Activated naive CD8-positive, alpha-beta T cell treated with anti-CD3 and anti-CD28 coated beads for 36 hours (primary cell): ENCODE data around the gene RCSD1. TPM values are rescaled to one million over a fixed set of nuclear protein-coding genes. Genes with fewer than 3 reads are reported as not detected.

Experiments
- DNase-seq: peaks from one replicate; pipeline ENCODE4 v3.0.0; 2021
- H3K27ac Mint-ChIP-seq: one replicate; pipeline ENCODE4 v1.8.0; 2022; ENCODE audit warnings: mild to moderate bottlenecking, moderate library complexity, mixed read lengths
- H3K27me3 Mint-ChIP-seq: one replicate; pipeline ENCODE4 v1.8.0; 2022; ENCODE audit warnings: mild to moderate bottlenecking, mixed read lengths
- H3K36me3 Mint-ChIP-seq: one replicate; pipeline ENCODE4 v1.8.0; 2021; ENCODE audit warnings: mild to moderate bottlenecking, mixed read lengths
- H3K4me1 Mint-ChIP-seq: one replicate; pipeline ENCODE4 v1.8.0; 2021; ENCODE audit warnings: mixed read lengths
- H3K4me3 Mint-ChIP-seq: one replicate; pipeline ENCODE4 v1.8.0; 2022; ENCODE audit warnings: mild to moderate bottlenecking, moderate library complexity, mixed read lengths
- H3K9me3 Mint-ChIP-seq: one replicate; pipeline ENCODE4 v1.8.0; 2022; ENCODE audit warnings: mixed read lengths
- total RNA-seq, 2 experiments: library from RNA; stranded (reverse); gene quantifications; one replicate each; pipeline ENCODE4 v1.2.3, GENCODE V29; 2021

The RCSD1 gene
- total RNA-seq, 2 experiments from 2014 or later, result 56.4 to 58.2 TPM

DNA sequence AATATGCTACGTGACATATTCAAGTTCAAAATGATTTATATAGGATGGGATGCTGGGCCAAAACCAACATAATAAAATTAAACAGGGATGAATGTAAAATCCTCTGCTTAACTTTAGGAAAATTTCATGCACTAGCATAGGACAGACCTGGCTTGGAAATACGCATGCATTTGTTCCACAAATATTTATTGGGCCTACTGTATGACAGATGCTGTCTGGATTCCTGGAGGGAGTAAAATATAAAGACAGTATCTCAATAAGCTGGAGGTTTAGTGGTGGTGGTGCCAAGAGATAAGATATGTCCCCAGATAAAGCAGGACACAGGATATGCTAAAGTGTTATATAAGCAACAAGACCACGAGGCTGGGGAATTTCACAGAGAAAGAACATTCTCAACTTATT lies 15.1 kb downstream of the RCSD1 start:
- peaks cover 49% of the 10 kb centered on the region for H3K36me3 Mint-ChIP-seq

DNA sequence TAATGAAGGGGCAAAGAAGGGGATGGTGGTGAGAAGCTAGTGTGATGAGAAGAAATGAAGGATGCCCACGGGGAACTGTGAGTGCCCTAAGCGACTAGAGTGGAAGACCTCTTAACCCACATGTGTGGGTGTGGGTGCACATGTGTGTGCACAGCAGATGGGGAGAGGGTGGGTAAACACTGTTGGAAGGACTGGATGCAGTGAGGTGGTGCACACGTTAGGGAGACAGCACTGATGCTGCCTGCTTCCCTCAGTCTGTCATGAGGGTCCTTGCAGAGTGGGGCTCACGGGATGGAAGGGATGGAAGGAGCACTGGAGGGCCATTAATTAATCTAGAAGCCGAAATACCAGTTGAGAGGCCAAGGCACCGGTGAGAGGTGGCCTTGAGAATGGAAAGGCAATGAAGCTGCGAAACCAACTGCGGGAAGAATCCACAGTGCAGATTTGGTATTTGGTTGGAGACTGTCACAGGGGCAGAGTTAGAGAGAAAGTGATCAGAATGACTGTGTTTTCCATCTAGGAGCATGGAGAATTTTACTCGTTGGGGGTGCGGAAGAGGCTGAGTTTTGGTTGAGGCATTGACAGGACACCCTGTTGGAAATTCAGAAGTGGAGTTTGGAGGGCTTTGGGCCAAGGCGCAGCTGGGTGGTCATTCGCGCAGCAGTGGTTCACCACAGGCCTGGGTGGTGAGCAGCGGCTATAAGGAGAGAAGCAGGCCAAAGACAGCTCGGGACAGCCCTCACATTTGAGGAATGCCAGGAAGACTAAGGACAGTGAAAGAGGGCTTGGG lies 15.8 kb downstream of the RCSD1 start:
- Mint-ChIP-seq H3K4me1 (peaks cover 78% of the 10 kb centered on the region), H3K36me3 (peaks cover 43% of the 10 kb centered on the region), H3K27ac (peak overlapping the region; percentile 43), H3K4me3 (no peak overlapping the region), H3K27me3 (no peaks in the 10 kb centered on the region), H3K9me3 (no peaks in the 10 kb centered on the region)
- no peak for DNase-seq

More for the DNA sequence above, 15.1 kb downstream of the RCSD1 start:
- DNase-seq, result no peak
- H3K27me3 Mint-ChIP-seq, result no peaks in the 10 kb centered on the region
- no peaks in the 10 kb centered on the region for H3K9me3 Mint-ChIP-seq
- H3K27ac Mint-ChIP-seq, result peak overlapping the region; percentile 43
- no peak overlapping the region for H3K4me3 Mint-ChIP-seq
- H3K4me1 Mint-ChIP-seq, result peaks cover 77% of the 10 kb centered on the region

DNA sequence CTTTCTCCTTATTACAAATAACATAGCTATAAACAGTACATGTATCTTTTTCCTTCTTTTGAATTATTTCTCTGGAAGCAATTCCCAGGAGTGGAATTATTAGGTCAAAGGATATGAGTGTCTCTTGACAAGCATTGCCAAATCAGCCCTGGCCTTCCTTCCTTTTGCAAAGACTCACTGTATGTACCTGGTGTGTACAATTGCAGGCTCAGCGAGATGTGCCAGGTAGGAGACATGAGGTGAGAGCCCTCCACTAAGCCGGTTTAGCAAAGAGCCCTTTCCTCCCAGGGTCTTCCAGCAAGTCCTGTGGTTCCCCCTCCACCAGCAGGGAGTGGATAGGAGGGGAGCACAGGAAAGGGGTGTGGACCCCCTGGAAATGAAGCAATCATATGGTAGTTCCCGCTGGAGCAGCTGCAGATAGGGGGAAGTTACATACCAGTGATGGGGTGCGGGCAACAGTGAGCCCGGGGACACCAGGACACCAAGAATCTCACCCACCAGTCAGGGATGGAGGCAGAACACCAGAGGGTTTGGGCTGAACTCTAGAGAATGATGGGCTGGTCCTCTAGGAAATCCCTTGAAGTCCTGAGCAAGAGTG lies 18.3 kb downstream of the RCSD1 start:
- no peak for DNase-seq
- peak overlapping the region; percentile 17 for H3K27ac Mint-ChIP-seq
- no peaks in the 10 kb centered on the region for H3K27me3 Mint-ChIP-seq
- peaks cover 32% of the 10 kb centered on the region for H3K36me3 Mint-ChIP-seq
- H3K4me1 Mint-ChIP-seq, result peaks cover 75% of the 10 kb centered on the region
- H3K9me3 Mint-ChIP-seq, result no peaks in the 10 kb centered on the region
- no peak overlapping the region for H3K4me3 Mint-ChIP-seq

DNA sequence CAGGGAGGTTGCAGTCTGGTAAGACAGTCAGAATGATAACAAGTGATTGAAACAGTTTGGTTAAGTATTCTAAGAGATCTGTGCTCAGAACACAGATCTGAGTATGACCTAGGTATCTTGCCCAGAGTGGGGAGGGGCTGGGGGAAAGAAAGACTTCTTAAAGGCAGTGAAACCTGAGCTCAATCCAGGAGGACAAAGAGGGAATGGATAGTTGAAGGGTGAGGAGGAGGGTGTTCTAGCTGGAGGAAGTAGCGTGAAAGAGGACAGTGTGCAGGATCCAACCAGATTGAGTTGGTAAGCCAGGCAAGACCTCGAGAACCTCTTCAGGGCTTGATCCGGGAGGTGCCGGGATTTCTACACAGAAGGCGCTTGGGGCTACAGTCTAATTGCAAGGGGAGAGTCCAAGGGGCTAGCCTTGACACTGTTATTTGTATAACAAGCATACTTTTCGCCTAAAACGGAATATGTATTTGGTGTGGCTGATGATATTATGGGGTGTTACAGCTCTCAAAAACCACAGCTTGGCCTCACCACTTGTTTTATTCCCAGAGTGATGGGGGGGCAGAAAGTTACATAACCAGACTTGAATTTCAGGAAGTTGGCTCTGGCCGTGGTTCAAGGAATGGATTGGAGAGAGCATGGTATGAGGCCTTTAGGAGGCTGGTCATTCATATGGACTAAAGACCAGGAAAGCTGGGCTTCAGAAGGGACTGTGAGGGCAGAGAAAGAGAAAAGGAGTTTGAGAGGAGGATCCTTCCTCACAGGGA lies 19.1 kb downstream of the RCSD1 start:
- H3K4me1 Mint-ChIP-seq, result peaks cover 75% of the 10 kb centered on the region
- DNase-seq, result no peak
- no peaks in the 10 kb centered on the region for H3K27me3 Mint-ChIP-seq
- peaks cover 35% of the 10 kb centered on the region for H3K36me3 Mint-ChIP-seq
- H3K9me3 Mint-ChIP-seq, result no peaks in the 10 kb centered on the region
- peak overlapping the region; percentile 75 for H3K27ac Mint-ChIP-seq
- H3K4me3 Mint-ChIP-seq, result no peak overlapping the region

DNA sequence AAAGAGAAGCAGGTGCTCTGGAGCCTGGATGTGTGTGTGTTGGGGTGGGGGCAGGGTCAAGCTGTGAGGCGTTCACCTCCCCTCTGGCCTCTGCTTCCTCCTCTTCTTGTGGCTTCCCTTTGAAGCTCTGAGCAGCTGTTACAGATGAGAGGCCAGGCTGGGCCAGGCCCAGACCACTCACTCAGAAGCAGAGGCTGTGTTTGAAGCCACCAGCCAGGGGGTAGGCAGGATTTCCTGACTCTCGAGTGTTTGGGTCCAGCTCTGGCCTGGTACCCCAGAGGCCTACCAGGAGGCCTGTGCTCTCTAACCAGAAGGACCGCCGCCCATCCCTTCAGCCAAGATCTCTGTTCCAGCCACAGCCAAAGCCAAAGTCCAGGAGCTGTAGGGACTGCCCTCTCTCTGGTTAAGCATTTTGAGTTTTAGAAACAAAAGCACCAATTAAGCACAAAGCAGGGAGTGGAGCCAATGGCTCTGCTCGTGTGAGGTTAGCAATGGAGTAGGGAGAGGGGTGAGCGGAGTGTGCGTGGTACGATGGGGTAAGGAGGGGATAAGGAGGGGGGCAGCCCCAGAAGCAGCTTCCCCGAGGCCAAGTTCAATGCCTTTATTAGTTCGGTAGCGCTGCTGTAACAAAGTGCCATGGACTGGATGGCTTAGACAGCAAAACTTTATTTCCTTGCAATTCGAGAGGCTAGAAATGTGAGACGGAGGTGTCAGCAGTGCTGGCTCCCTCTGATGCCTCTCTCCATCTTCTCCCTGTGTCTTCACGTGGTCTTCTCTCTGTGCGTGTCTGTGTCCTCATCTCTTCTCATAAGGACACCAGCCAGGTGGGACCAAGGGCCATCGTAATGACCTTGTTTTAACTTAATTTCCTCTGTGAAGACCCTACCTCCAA lies 20.5 kb downstream of the RCSD1 start:
- H3K4me3 Mint-ChIP-seq, result peak overlapping the region; percentile 9
- peaks cover 35% of the 10 kb centered on the region for H3K36me3 Mint-ChIP-seq

DNA sequence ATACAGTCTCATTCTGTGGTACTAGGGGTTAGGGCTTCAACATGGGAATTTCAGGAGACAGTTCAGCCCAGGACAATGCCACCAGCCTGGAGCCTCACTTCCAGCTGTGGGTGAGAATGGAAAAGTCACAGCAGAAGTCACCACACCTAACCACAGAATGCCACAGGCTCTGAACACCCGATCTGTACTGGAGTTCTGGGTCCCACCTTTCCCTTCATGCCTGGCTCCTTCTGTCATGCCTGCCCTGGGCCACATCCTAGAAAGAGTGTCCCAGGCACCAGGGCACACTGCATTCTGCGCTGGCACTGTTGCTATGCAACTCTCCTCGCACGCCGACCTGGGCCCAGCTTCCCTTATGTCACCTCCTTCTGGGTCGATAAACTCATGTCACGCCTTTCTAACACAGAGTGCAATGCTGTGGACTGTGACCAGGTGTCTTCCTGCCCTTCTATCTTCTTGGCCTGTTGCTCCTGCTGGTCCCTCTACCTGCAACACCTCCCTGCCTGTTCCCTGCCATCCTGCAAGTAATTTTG lies 21.2 kb downstream of the RCSD1 start:
- peak overlapping the region; percentile 16 for H3K4me3 Mint-ChIP-seq
- H3K9me3 Mint-ChIP-seq, result no peaks in the 10 kb centered on the region
- H3K4me1 Mint-ChIP-seq, result peaks cover 73% of the 10 kb centered on the region
- DNase-seq, result no peak
- peaks cover 32% of the 10 kb centered on the region for H3K36me3 Mint-ChIP-seq
- no peaks in the 10 kb centered on the region for H3K27me3 Mint-ChIP-seq
- peak overlapping the region; percentile 75 for H3K27ac Mint-ChIP-seq

More for the DNA sequence above, 20.5 kb downstream of the RCSD1 start:
- Mint-ChIP-seq H3K27me3 (no peaks in the 10 kb centered on the region), H3K4me1 (peaks cover 77% of the 10 kb centered on the region), H3K27ac (peak overlapping the region; percentile 75), H3K9me3 (no peaks in the 10 kb centered on the region)
- no peak for DNase-seq

DNA sequence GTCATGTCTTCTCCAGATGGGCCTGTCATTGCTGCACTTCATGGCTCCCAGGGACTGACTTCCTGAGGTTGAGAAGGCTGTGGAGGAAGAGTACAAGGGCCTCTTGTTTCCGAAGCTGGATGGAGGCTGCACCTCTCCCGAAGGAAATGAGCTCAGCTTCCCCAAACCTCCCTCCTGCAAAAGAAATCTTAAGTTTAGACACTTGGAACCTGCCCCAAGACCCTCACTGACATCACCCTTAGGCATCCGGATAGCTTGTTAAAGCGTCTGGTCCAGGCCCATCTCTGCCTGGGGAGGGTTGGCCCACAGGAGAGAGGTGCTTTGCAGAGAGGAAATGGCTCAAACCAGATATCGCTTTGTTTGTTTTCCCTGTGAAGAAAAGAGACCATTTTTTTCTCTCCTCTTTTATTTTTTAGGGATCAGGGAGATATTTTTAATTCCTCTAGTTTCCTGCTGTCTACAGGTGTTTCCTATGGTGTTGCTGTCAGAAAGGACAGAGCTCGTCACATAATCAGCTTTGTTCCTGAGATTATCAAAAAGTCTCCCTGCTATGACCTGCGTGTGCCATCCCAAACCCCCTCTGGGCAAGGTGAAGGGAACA lies 25.0 kb downstream of the RCSD1 start:
- no peaks in the 10 kb centered on the region for H3K27me3 Mint-ChIP-seq
- DNase-seq, result no peak
- H3K9me3 Mint-ChIP-seq, result no peaks in the 10 kb centered on the region
- peaks cover 86% of the 10 kb centered on the region for H3K4me1 Mint-ChIP-seq
- no peak overlapping the region for H3K4me3 Mint-ChIP-seq
- peaks cover 23% of the 10 kb centered on the region for H3K36me3 Mint-ChIP-seq
- H3K27ac Mint-ChIP-seq, result peak overlapping the region; percentile 62

DNA sequence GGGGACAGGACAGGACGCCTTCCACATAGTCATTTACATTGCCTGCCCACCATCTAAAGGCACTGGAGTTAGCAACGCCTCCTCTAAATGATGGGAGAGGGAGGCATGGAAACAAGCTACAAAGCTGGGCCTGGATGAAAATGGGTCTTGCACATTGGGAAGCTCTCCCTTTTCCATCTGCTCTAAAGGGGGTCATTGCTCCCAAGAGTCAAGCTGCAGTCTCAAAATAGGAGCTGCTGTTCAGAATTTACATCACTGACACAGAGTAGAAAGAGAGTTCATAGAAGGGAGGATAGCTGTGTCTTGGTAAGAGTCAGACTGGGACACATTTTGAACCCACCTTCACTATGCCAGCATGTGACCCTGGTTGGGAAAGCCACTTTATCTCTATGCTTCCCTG lies 26.6 kb downstream of the RCSD1 start:
- peaks cover 30% of the 10 kb centered on the region for H3K36me3 Mint-ChIP-seq
- no peaks in the 10 kb centered on the region for H3K9me3 Mint-ChIP-seq
- H3K27ac Mint-ChIP-seq, result no peak overlapping the region
- no peak overlapping the region for H3K4me3 Mint-ChIP-seq
- H3K4me1 Mint-ChIP-seq, result peaks cover 80% of the 10 kb centered on the region
- DNase-seq, result no peak
- no peaks in the 10 kb centered on the region for H3K27me3 Mint-ChIP-seq

DNA sequence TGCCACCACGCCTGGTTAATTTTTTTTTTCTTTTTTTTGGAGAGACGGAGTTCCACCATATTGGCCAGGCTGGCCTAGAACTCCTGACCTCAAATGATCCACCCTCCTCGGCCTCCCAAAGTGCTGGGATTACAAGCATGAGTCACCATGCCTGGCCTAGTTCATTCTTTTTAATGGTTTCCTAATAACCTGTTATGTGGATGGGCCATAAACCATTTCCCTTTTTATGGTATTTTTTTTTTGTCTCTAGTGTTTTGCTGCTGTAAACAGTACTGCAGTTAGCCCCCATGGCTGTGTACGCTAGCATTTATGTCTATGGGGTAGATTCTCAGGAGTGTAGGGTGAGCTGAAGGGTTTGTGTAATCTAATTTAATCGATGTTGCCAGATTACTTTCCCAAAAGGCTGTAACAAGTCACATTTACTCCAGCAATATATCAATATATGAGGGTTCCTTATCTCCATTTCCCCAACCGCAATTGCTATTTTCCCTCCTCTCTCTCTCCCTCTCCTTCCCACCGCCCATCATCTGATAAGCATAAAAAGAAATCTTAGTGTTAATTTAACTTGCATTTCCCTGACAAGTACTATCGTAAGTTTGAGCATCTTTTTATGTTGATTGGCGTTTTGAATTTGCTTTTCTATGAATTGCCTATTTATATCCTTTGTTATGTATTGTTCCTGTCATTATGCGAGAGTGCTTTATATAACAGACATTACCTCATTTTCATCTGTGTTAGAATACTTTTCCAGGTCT lies 28.7 kb downstream of the RCSD1 start:
- Mint-ChIP-seq H3K4me1 (peaks cover 83% of the 10 kb centered on the region), H3K4me3 (no peak overlapping the region), H3K36me3 (peaks cover 34% of the 10 kb centered on the region), H3K27ac (peak overlapping the region; percentile 52), H3K9me3 (no peaks in the 10 kb centered on the region), H3K27me3 (no peaks in the 10 kb centered on the region)
- no peak for DNase-seq

DNA sequence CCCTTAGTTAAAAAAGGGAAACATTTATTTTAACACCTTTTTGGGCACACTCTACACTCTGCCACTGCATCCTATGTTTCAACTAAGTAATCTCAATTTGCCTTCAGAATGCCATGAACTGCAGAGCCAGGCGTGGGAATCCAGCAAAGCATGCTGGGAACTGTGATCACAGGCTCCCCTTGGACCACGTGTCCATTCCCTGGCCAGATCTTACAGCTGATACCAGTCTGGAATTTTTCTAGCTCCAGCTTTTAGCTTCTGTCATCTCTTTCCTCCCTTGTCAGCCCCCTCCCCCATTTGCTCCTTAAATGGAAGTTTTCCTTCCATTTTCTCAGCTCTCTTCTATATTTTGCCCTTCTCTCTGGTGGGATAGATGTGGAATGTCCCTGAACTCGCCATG lies 29.4 kb downstream of the RCSD1 start:
- no peaks in the 10 kb centered on the region for H3K27me3 Mint-ChIP-seq
- peaks cover 78% of the 10 kb centered on the region for H3K4me1 Mint-ChIP-seq
- peaks cover 32% of the 10 kb centered on the region for H3K36me3 Mint-ChIP-seq
- no peaks in the 10 kb centered on the region for H3K9me3 Mint-ChIP-seq
- DNase-seq, result no peak
- peak overlapping the region; percentile 22 for H3K27ac Mint-ChIP-seq
- no peak overlapping the region for H3K4me3 Mint-ChIP-seq

DNA sequence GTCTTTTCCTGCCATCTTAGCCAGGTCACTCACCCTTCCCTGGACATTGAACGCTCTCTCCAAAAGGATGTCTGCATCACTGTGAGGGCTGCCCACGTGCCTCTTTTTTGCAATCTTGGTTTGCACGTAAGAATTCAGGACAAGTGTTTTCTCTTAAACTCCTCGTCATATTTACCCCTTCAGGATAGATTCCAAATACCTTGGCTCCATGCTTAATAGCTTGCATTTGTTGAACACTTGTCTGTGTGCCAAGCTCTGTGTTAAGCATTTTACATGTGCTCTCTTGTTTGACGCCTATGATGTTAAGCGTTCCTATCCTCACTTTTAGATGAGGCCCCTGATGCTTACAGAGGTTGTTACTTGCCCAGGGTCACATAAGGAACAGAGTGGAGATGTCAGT lies 29.8 kb downstream of the RCSD1 start:
- Mint-ChIP-seq H3K4me3 (no peak overlapping the region), H3K4me1 (peaks cover 76% of the 10 kb centered on the region), H3K27ac (peak overlapping the region; percentile 22), H3K27me3 (no peaks in the 10 kb centered on the region), H3K36me3 (peaks cover 36% of the 10 kb centered on the region), H3K9me3 (no peaks in the 10 kb centered on the region)
- no peak for DNase-seq

DNA sequence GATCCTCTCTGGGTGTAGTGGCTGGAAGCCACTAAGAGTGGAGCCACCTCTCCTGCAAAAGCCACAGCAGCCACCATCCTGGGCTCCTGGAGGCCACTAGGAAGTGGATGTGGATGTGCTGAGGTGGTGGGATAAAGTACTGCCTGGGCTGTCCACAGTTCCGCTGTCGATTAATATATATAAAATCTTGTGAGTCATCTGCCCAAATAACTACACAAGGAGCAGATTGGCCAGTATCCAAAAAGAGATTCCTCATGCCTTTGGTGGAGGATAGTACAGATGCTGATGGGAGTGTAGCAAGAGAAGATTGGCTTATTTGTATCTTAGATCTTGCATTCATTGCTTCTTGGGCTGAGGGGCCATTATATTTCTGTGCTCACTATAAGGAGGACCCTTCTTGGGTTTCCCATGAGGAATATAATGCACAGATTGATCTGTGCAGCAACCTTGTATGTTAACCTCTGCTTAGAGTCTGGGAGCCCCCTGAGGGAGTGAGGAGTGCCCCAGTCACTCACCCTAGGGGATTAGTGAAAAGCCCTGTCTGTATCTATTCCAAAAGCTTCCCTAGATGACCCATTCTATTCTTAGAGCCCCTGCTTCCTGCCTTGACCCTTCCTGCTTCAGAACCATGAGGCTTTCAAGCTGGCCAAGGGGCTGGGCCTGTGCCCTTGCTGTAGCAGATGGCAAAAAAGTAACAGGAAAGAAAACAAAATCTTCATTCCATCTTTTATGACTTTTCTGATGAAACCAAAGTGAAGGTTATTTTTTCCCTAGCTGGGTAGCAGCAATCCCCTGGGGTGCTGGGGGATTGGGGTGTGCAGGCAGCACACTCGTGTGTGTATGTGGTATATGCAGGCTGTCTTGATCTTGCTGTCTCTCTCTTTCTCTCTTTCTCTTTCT lies 31.7 kb downstream of the RCSD1 start:
- Mint-ChIP-seq H3K27me3 (no peaks in the 10 kb centered on the region), H3K4me1 (peaks cover 76% of the 10 kb centered on the region), H3K27ac (peak overlapping the region; percentile 60), H3K9me3 (no peaks in the 10 kb centered on the region), H3K36me3 (peaks cover 38% of the 10 kb centered on the region), H3K4me3 (no peak overlapping the region)
- DNase-seq, result no peak
